DMS153 treated with DMSO at 0.1 percent for 48 hours (cell line): ENCODE data around the gene SNURF.
"Not testable (repeated sequence)": the region's sequence is repeated elsewhere in the genome, so short reads cannot be mapped to it uniquely, and the experiment has no call there.

ENCODE experiments used
- DNase-seq: peaks from one replicate; lab custom pipeline; 2025; ENCODE audit not compliant: unreplicated experiment; lab: John Stamatoyannopoulos, UW

SNURF gene, protein sequence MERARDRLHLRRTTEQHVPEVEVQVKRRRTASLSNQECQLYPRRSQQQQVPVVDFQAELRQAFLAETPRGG

DNA sequence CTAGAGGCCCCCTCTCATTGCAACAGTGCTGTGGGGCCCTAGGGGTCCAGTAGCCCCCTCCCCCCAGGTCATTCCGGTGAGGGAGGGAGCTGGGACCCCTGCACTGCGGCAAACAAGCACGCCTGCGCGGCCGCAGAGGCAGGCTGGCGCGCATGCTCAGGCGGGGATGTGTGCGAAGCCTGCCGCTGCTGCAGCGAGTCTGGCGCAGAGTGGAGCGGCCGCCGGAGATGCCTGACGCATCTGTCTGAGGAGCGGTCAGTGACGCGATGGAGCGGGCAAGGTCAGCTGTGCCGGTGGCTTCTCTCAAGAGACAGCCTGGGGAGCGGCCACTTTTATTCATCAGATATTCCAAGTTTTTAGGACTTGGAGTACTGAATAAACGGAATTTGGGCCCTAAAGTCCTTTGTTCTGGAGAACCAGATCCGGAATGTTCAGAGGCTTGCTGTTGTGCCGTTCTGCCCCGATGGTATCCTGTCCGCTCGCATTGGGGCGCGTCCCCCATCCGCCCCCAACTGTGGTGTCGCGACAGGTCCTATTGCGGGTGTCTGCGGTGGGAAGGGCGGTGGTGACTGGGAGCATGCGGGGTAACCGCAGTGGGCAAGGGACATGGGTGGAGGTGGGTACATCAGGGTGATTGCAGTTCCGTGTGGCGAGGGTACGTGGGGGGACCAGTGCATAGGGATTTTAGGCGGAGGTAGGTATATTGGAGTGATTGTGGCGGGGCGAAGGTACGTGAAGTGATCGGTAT, at the start of gene SNURF, which contains the start of gene SNRPN:
SNURF (plus strand) TSS at position 205 of the 748 bp plus-strand sequence; CDS start at position 267, 62 bp downstream.
SNRPN (plus strand) TSS at position 205 of the 748 bp plus-strand sequence. CDS start 19,467 bp downstream, outside the sequence.
- DNase-seq = peak; percentile 3

DNA sequence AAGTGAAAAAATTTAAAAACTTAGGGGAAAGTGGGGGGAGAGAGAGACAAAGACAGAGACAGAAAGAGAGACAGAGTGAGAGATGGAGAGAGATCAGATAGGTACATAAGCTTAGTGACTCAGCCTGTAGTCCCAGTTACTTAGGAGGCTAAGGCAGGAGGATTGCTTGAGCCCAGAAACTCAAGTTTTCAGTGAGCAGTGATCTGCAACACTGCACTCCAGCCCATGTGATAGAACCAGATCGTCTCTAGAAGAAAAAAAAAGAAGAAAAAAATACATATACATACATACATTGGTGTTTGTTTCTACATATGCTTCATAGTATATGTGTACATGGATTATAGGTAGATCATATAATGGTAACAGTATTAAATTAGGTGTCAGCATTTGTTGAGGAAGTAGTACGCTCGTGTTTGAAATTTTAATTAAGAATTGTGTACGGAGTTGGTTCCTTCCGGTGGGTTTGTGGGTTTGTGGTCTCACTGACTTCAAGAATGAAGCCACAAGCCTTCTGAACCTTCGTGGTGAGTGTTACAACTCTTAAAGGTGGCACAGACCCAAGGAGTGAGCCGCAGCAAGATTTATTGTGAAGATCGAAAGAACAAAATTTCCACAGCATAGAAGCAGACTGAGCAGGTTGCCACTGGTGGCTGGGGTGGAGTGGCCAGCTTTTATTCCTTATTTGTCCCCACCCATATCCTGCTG, 38.3 kb upstream of the SNURF start:
- no peak for DNase-seq

DNA sequence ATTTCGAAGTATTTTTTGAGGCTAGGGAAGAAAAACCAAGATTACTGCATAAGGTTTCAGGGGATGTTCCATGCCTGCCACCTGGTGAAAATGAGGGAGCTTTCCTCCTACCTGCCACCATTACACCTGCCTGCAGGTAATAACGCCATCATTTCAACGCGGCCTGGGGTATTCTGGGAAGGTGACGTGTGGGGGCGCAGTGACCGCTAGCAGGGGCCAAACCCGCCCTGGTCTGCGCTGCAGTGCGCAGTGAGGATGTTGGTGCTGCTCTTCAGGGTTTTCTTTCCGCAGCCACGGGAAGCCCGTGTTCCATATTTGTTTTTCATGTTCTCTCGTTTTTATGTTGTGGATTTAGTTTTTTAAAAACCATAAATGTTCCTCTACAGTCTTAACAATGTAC, 37.4 kb upstream of the SNURF start:
- DNase-seq = no peak

DNA sequence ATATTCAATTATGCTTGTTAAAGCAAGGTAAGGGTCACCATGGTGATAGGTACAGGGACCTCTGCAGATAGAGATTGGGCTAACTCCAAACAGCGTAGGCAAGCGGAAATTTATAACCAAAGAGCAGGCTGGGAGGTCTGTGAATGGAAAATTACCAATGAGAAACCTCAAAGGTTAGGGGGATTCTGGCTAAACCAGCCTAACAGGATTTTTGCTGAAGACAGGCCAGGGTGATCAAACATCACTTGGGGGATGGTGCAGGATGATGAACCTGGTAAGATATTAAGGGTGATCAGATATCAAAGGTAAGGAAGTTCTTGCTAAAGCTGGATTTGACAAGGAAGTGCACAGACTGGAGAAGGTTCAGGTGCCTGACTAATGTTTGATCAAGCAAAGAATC, 35.3 kb upstream of the SNURF start:
- DNase-seq = no peak

DNA sequence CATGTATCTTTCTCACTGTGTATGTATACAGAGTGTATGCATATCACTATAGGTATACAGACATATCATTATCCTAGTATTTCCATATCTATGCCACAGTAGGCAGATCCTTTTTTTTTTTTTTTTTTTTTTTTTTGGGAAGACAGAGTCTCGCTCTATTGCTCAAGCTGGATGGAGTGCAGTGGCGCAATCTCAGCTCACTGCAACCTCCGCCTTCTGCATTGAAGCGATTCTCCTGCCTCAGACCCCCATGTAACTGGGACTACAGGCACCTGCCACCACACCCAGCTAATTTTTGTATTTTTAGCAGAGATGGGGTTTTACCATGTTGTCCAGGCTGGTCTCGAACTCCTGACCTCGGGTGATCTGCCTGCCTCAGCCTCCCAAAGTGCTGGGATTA, 32.0 kb upstream of the SNURF start:
- not testable (repeated sequence) for DNase-seq

DNA sequence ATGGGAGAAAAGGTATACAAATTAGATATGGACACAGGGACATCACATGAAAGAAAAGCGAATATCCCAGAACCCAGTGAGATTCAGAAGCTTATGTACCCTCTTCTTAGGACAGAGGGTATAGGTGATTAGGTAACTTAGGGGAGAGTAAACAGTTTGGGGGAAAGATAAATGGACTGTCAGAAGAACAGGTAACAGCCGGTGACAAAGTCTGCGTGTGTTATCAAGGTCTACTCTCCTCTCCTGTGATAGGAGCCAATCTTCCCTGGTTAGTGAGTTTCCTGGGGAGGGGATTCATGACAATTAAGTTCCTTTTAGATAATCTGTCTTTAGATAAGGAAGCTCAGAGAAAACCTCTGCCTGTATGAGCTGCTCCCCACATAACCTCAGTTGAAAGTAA, 30.6 kb upstream of the SNURF start:
- DNase-seq = no peak

DNA sequence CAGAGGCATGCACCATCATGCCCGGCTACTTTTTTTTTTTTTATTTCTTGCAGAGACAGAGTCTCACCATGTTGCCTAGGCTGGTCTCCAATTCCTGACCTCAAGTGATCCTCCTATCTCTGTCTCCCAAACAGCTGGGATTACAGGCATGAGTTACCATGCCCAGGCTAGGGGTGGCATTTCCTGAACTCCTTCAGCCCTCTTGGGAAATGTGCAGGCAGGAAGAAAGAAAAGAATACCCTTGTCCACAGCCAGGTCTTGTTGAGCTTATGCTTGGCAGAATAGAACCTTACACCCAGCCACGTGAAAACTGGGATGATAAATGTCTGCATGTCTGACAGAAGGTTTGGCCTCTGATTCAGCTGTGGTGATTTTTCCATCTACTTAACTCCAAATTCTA, 30.2 kb upstream of the SNURF start:
- no peak for DNase-seq

DNA sequence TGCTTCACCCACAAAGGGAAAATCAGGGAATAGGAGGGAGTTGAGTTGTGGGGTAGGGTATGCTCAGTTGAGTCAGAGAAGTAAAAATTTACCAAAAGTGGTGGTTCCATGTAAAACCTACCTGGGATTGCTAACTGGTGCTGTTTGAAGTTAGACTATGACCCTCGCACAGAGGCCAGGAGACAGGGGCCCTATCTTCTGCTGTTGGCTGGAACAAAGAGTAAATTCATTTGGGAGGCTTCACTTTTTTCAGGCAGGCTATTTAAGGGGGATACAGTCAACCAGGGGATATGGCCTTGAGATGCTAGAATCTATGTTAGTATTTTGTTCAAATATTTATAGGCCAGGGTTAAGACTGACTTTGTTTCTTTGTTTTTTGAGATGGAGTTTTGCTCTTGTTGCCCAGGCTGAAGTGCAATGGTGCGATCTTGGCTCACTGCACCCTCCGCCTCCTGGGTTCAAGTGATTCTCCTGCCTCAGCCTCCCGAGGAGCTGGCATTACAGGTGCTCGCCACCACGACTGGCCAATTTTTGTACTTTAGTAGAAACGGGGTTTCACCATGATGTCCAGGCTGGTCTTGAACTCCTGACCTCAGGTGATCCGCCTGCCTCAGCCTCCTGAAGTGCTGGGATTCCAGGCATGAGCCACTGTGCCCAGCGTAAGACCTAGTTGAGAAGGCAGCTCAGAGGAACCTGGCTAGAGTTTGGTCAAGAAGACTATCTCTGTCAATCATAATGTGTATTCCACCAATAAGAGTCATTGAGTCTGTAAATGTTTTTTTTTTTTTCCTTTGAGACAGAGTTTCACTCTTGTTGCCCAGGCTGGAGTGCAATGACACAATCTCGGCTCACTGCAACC, 22.7 kb upstream of the SNURF start:
- not testable (repeated sequence) for DNase-seq

DNA sequence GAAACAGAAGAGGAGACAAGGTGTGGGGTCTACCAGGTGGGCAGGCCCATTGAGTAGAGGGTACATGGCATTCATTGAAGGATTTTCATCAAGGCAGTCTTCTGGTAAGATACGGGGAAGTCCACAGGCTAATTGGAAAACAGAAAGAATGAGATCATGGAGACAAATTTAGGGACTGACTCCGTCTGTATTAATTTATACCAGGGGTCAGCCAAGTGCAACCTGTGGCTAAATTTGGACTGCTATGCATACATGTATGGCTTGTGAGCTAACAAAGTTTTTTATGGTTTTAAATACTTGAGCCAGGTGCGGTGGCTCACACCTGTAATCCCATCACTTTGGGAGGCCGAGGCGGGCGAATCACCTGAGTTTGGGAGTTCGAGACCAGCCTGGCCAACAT, 21.1 kb upstream of the SNURF start:
- no peak for DNase-seq

DNA sequence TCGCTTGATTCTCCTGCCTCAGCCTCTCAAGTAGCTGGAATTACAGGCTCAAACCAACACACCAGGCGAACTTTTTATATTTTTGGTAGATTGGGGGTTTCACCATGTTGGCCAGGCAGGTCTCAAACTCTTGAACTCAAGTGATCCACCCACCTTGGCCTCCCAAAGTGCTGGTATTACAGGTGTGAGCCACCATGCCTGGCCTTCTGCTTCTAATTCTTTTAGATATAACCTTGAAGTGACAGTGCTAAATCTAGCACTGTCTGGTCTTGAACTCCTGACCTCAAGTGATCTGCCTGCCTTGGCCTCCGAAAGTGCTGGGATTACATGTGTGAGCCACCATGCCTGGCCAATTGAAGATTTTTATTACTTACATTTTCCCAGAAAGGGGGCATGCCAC, 16.6 kb upstream of the SNURF start:
- not testable (repeated sequence) for DNase-seq

DNA sequence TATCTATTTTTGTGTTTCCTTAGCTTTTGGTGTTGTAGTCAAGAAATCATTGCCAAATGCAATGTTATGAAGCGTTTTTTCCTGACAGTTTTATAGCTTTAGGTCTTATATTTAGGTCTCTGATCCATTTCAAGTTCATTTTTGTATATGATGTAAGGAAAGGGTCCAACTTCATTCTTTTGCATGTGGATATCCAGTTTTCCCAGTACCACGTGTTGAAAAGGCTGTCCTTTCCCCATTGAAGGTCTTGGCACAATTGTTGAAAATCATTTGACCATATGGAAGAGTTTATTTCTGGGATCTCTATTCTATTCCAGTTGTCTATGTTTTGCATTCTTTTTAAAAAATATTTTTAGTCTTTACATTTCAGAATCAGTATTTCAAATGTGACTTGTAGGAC, 14.6 kb upstream of the SNURF start:
- no peak for DNase-seq

DNA sequence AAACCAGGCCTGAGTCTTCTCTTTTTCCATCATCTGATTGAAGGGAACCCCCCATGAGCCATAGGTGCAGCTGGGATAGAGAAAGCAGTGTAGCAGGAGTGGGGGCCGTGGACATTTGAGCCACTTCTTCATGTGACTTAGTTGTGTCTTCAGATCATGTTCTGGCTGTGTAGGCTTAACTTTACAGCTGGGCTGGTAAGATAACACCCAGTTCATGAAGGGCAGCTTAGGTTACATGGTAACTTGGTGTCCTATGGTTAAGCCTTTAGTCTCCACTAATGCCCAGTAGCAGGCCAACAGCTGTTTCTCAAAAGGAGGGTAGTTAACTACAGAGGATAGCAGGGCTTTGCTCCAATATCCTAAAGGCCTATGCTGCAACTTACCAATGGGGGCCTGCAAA, 11.4 kb upstream of the SNURF start:
- DNase-seq = no peak

DNA sequence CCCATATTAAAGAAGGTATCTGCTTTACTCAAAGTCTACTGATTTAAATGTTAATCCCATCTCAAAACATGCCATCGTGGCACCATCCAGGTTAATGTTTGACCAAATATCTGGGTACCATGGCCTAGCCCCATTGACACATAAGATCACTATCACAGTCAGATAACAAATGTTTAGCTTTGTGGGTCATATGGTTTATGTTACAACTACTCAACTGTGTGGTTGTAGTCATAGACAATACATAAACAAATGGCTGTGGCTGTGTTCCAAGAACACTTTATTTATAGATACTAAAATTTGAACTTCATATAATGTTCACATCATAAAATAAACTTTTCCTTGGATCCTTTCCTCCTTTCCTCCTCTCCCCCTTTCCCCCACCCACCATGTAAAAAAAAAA, 9.8 kb upstream of the SNURF start:
- no peak for DNase-seq

DNA sequence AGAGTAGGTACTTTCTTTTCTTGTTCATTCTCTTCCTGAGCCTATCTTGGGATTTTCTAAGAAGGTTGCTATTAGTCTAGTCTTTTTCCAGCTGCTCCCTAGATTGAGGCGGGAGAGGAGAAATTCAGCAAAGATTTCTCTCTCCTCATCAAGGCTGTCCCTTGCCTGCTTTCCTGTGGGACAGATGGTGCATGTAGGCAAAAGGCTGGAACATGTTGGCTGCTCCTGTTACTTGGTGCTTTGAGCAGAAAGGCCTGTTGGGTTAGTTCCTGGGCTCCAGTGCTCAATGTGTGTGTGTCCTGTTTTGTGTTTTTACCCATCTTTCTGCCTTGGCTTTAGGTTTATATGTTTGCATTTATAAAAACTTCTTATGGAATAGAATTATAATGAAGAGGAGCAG, 9.1 kb upstream of the SNURF start:
- DNase-seq = no peak

DNA sequence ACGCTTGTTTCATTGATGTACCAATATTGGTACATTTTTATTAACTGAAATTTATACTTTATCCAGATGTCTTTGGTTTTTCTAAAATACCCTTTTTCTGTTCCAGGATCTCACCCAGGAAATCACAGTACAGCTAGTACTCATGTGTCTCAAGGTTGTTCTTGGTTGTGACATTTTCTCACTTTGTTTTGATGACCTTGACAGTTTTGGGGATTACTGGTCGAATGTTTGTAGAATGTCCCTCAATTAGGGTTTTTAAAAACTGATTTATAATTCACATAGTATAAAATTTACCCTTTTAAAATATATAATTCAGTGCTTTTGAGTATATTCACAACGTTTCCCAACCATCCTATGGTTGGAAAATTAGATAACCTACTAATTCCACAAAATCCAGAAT, 6.3 kb upstream of the SNURF start:
- DNase-seq = no peak

DNA sequence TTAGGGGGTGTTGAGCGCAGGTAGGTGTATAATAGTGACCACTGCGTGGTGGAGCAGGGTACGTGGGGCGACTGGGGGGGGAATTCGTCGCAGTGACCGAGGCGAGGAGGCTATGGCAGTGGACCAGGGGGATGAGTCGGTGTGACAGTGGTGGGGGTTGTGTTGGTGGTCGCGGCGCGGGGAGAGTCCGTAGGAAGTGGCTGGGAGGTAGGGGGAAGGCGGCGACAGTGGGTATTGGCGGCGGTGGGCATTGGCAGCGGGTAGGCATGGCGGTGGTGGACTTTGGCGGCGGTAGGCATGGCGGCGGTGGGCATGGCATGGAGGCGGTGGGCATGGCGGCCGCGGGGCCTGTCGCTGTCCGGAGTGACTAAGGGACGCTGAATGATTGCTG, 739 bp downstream of the SNURF start:
- DNase-seq = no peak

DNA sequence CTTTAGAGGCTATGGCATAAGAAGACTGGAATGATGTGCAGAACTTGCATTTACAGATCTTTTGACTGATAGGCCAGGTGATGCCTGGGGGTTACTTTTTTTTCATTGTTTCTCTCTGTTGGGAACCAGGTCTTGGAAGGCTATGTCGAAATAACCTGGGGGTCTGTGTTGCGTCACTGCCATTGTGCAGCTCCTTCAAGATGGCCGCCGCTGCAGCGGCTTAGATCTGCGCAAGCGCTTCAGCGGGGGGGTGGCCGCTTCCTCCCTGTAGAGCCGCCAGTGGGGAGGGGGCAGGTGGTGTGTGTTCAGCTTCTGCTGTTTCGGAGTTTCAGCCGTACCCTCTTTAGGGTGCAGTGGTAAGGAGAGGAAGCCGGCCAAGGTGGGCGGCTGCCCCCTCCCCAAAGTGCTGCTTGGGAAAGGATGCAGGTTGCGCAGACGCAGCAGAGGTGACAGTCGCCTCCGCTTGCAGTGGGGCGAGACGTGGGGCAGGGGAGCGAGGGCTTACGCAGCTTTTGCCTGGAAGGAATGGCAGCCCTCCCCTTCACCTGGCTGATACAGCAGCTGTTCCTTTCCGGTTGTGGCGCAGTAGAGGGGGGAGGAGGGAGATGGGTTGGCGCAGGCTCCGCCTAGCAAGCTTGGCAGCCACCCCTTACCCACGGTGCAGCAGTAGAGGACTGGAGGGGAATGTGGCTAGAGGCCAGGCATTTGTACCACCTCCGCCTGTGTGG, 1.5 kb downstream of the SNURF start:
- peak; percentile 42 for DNase-seq

DNA sequence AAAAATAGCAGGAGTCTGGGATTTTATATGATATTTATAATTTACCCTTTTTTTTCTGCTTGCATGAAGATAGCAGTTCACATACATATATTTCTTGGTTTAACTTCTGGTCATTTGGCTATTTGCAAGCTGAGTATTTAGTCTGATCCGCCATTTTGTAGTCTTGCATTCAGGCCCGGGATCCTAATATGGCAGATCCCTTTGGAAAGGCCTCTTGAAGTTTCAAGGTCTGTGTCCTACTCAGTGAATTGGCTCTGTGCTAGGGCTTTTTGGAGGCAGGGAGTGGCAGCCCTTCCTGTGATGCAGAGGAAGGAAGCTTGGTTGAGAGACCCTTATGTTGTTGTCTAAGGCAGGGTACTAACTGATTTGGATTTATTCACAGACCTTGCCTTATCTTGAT, 2.9 kb downstream of the SNURF start:
- DNase-seq = no peak

DNA sequence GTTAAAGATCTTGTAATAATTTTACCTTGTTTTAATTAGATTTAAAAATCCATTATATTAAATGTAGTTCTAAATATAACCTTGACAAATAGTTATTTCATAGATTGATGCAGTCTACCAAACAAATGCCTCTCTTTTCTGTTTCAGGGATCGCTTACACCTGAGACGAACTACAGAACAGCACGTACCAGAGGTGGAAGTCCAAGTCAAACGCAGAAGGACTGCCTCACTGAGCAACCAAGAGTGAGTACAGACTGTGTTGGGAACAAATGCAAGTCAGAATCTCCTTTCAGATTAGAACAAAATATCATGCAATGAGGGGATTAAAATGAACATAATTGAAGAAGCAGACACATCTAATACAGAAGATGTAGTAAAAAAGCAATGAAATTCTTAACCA, 7.2 kb downstream of the SNURF start:
- no peak for DNase-seq

DNA sequence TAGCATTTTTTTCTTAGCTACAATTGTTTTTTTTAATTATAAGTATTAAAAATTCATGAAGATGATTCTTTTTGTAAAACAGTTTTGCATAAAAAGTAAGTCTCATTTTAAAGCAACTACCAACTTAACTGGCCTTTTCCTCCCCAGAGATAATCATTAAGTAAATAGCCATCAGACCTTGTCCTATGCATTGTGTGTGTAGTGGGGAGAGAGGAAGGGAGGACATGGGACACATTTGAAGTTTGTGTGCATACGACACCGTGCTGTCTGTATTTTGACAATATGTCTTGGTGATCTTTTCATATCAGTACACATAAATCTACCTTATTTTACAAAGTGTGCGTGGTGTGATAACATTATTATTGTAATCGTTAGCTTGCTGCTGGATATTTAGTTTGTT, 8.1 kb downstream of the SNURF start:
- DNase-seq = no peak
